ENCODE results near the gene KIF19.
A peak's percentile ranks its signal among the peaks of the same experiment; 100 is the strongest.

Gene KIF19

GRCh38 chr17:74340470-74341023 is 14.5 kb downstream of the KIF19 start:
- peak; percentile 19 for DNase-seq (ENCODE audit: low spot score)

- no peak for DNase-seq (ENCODE audit: low spot score)
These were observed 16.2 kb downstream of the KIF19 start for GRCh38 chr17:74342224-74342623.

GRCh38 chr17:74343121-74343520 is 17.1 kb downstream of the KIF19 start:
- DNase-seq (ENCODE audit: low spot score) = no peak

GRCh38 chr17:74343526-74344284 is 17.7 kb downstream of the KIF19 start:
- DNase-seq (ENCODE audit: low spot score) = no peak

- DNase-seq (ENCODE audit: low spot score) = no peak
These were observed 18.6 kb downstream of the KIF19 start for GRCh38 chr17:74344658-74345057.

GRCh38 chr17:74345433-74346241 is 19.6 kb downstream of the KIF19 start:
- peak; percentile 22 for DNase-seq (ENCODE audit: low spot score)

- no peak for DNase-seq (ENCODE audit: low spot score)
These were observed 21.6 kb downstream of the KIF19 start for GRCh38 chr17:74347646-74348045.

GRCh38 chr17:74349120-74349519 is 23.1 kb downstream of the KIF19 start:
- DNase-seq (ENCODE audit: low spot score) = no peak

- no peak for DNase-seq (ENCODE audit: low spot score)
These were observed 24.5 kb downstream of the KIF19 start for GRCh38 chr17:74350486-74350885.

- no peak for DNase-seq (ENCODE audit: low spot score)
These were observed 25.7 kb downstream of the KIF19 start for GRCh38 chr17:74351552-74352210.

GRCh38 chr17:74353446-74354060 is 27.5 kb downstream of the KIF19 start:
- no peak for DNase-seq (ENCODE audit: low spot score)

- peak; percentile 44 for DNase-seq (ENCODE audit: low spot score)
These were observed 28.1 kb downstream of the KIF19 start for GRCh38 chr17:74354123-74354522.

GRCh38 chr17:74354561-74354960 is 28.5 kb downstream of the KIF19 start:
- DNase-seq (ENCODE audit: low spot score) = no peak

GRCh38 chr17:74355065-74355464 is 29.0 kb downstream of the KIF19 start:
- no peak for DNase-seq (ENCODE audit: low spot score)

- no peak for DNase-seq (ENCODE audit: low spot score)
These were observed 30.8 kb downstream of the KIF19 start for GRCh38 chr17:74356646-74357465.

GRCh38 chr17:74357466-74357809 is 31.4 kb downstream of the KIF19 start:
- DNase-seq (ENCODE audit: low spot score) = no peak

- DNase-seq (ENCODE audit: low spot score) = no peak
These were observed 32.7 kb downstream of the KIF19 start for GRCh38 chr17:74358697-74359096.

GRCh38 chr17:74359916-74360315 is 33.9 kb downstream of the KIF19 start:
- no peak for DNase-seq (ENCODE audit: low spot score)

- DNase-seq (ENCODE audit: low spot score) = no peak
These were observed 34.8 kb downstream of the KIF19 start for GRCh38 chr17:74360899-74361229.

GRCh38 chr17:74361230-74362068 is 35.4 kb downstream of the KIF19 start, which contains the start of gene BTBD17:
BTBD17 (minus strand) TSS chr17:74361868; CDS start chr17:74361819, 49 bp downstream.
- DNase-seq (ENCODE audit: low spot score) = peak; percentile 46

GRCh38 chr17:74362069-74362405 is 36.0 kb downstream of the KIF19 start:
- no peak for DNase-seq (ENCODE audit: low spot score)

Data from kidney tubule cell (primary cell).